Measurements from ENCODE around the gene HEPN1. TPM values are rescaled to one million over a fixed set of nuclear protein-coding genes. Genes with fewer than 3 reads are reported as not detected.

The HEPN1 gene
- not detected in 2 replicates for total RNA-seq

DNA sequence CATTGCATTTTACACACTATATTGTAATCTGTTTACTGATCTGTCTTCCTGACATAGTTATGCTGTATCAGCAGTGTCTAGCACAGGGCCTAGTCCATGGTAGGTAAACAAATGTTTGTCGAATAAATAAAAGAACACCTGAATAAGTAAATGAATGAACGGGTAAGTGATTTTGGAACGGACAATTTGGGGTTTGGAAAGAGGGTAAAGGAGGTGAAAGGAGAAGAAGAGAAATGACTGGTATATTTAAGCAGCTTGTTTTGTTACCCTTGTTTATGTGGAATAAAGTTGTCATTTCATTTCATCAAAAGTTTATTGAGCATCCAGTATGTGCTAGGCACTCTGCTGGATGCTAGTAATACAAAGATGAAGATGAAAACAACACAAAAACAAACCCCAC is at the start of gene HEPN1:
TSS of gene HEPN1 (plus strand) at position 301 of the 400 bp plus-strand sequence.

DNA sequence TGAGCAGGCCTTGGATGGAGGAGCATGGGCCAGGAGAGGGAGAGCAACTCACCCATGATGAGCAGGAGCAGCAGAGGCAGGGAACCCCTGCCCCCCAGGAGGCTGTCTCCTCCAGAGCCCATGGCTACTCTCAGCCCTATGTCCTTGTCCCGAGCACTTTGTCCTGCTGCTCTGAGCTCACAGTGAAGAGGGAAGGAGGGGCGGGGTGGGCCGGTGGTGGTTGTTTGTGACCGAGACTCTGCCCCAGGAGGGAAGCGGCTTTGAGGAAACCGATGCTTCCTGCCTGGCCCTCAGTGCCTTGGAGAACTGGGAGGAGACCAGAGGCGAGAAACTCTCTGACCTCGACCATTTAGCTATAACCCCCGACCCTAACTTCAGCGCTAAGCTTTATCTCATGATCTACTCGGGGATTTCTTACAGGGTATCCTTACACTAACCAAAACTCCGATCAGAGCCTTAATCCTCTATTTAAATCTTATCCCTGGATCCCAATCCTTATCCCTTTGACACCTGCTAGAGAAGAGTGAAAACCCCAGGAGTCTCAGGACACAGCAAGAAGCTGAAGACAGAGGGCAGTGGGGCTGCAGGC is 21.3 kb upstream of the HEPN1 start, which contains the start of gene ROBO4:
TSS of gene ROBO4 (minus strand) at position 192 of the 589 bp plus-strand sequence. CDS start at position 122, 70 bp downstream.

DNA sequence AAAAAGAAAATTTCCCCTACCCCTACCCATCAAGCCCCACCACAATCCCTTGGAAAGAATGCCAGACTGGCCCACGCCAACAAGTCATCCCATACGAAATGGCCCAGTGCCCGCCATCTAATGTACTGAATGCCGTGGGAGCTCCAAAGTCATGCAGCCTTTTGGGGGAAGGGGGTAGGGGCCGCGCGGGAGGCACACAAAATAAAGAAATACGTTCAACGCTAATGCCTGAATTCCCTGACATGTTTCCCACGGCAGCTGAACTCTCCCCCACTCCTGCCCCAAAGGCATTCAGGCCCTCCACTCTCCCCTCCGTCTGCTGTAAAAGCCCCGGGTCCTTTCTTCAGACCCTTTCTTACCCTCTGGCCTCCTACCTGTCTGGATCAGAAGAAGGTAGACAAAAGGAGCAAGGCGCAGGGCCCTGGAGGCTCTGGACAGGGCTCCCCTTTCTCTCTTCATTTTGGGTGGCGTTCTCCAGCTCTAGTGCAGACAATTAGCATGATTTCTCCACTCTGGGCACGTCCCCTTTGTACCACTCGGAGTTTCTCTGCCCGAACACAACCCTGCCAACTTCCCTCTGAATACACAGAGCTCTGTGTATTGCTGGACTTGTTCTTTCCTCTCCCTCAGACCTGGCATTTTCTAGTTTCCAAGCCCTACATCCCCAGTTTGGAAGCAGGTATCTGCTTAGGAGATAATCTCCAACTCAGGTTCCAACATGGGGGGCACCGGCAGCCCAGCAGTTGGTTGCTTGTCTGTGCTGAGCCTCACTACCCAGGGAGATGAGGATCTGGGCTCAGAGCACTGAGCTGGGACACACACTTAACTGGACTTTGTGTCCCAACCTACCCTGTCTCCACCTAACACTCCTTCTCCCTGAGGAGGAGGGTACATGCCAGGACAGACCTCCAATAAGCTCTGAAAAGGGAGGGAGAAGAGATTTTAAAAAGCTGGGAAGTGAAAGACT is 16.8 kb downstream of the HEPN1 start, which contains the start of gene HEPACAM:
TSS of gene HEPACAM (minus strand) at position 500 of the 967 bp plus-strand sequence. CDS start at position 459, 41 bp downstream.

DNA sequence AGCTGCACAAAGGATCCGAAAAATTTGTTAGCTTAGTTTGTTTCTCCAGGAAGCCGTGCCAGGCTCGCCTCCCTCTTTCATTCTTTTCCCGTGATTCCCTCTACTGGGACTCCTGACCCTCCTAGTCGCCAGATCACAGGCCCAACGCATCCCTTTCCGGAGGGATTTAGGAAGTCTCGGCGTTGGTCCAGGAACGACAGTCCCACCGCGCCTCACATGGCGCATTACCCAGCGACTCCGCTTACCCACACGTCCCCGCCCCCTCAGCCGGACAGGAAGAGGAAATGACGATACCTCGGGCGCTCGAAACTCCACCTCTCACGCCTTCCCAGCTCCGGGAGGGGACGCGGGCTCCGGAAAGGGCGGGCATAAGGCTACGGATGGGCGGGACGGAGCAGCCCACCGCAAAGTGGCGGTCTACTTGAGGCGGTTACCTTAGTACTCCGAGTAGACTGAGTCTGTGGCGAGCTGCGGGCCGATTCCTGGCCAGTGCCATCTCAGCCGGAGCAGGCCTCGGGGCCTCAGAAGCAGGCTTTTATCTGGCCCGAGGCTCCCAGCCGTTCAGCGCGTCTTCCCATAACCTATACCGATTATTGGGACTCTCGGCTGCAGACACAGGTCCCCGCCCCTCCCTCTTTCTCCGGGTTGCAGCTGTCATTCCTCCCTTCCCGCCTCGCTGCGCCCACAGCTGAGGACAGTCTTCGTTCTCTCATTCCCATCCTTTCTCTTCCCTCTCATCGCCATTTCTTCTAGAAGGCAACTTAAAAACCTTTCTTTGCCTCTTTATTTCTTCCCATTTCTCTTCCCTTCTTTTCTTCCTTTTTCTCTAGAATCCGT is 34.9 kb downstream of the HEPN1 start, which contains the start of gene CCDC15:
TSS of gene CCDC15 (plus strand) at position 450 of the 837 bp plus-strand sequence. CDS start 531 bp downstream, outside the sequence.

Other genes starting within 250 kb of the HEPN1 start
- 17.6 and 30.8 TPM in 2 replicates for gene SIAE, start 245.5 kb upstream of the HEPN1 start, total RNA-seq
- gene SPA17, start 245.3 kb upstream of the HEPN1 start, total RNA-seq: 7.4 and 29.2 TPM in 2 replicates
- 0.50 and 0.58 TPM in 2 replicates for gene NRGN, start 179.3 kb upstream of the HEPN1 start, total RNA-seq
- 0.33 TPM in 1 of 2 replicates, not detected in the other for gene VSIG2, start 167.0 kb upstream of the HEPN1 start, total RNA-seq
- gene ESAM, start 157.0 kb upstream of the HEPN1 start, total RNA-seq: 0.44 TPM in 1 of 2 replicates, not detected in the other
- gene MSANTD2, start 118.8 kb upstream of the HEPN1 start, total RNA-seq: 9.3 and 10.4 TPM in 2 replicates
- 9.0 and 19.0 TPM in 2 replicates for gene ROBO3, start 53.8 kb upstream of the HEPN1 start, total RNA-seq
- 1.3 and 2.0 TPM in 2 replicates for gene ROBO4, start 21.4 kb upstream of the HEPN1 start, total RNA-seq
- gene HEPACAM, start 16.8 kb downstream of the HEPN1 start, total RNA-seq: not detected in 2 replicates
- 0.83 and 3.6 TPM in 2 replicates for gene CCDC15, start 35.0 kb downstream of the HEPN1 start, total RNA-seq
- 1.5 and 2.0 TPM in 2 replicates for gene SLC37A2, start 144.1 kb downstream of the HEPN1 start, total RNA-seq
- 30.8 and 31.3 TPM in 2 replicates for gene TMEM218, start 192.4 kb downstream of the HEPN1 start, total RNA-seq
- 0.73 and 0.83 TPM in 2 replicates for gene PKNOX2, start 245.5 kb downstream of the HEPN1 start, total RNA-seq